Body of pancreas (tissue), 4 donors: ENCODE data around the gene PPP5C. TPM values are rescaled to one million over a fixed set of nuclear protein-coding genes. Genes with fewer than 3 reads are reported as not detected.

ENCODE experiments used
- ATAC-seq: fragments of 150-250 bp; one replicate; pipeline ENCODE4 v1.9.1; 2016
- DNase-seq, 4 donors: peaks; one replicate each; pipeline ENCODE4 v3.0.0-alpha.2; 2019
- H3K27ac ChIP-seq, 4 donors: fragments of 200-600 bp; sonication (generic); 1 replicate in 3 of 4; 2 replicates in 1 of 4; pipeline versions ENCODE4 v1.5.1 to v1.6.1; 2016 to 2019; ENCODE audit warnings: mild to moderate bottlenecking in 1 of 4, mixed read lengths in 1 of 4, moderate library complexity in 1 of 4
- H3K27me3 ChIP-seq, 2 donors: fragments of 200-600 bp; sonication (generic); one replicate each; pipeline ENCODE4 v1.6.0; 2016; ENCODE audit warnings: mild to moderate bottlenecking in 1 of 2
- H3K36me3 ChIP-seq, 2 donors: fragments of 200-600 bp; sonication (generic); replicated peaks in 1 of 2; 2 replicates each; pipeline ENCODE4 v1.5.1; 2016; ENCODE audit warnings: low read depth in 2 of 2; ENCODE audit not compliant: insufficient read depth in 1 of 2
- H3K4me1 ChIP-seq: fragments of 200-600 bp; sonication (generic); one replicate; pipeline ENCODE4 v1.6.0; 2016
- H3K4me3 ChIP-seq, 2 donors: fragments of 200-600 bp; sonication (generic); 1 replicate in 1 of 2; 2 replicates in 1 of 2; pipeline ENCODE4 v1.5.1; 2016 to 2019
- H3K9me3 ChIP-seq, 3 donors: fragments of 200-600 bp; sonication (generic); 1 replicate in 2 of 3; 2 replicates in 1 of 3; pipeline ENCODE4 v1.5.1; 2016
- CTCF ChIP-seq, 7 experiments: fragments of 450-650 bp in 4 of 7; fragments of 200-600 bp in 3 of 7; sonication (generic) in 3 of 7; IDR thresholded peaks; one replicate each; pipeline ENCODE4 v1.5.1; 2016 to 2019; ENCODE audit warnings: antibody characterized with exemption in 7 of 7
- POLR2A ChIP-seq, 3 donors: fragments of 450-650 bp; IDR thresholded peaks; one replicate each; pipeline ENCODE4 v1.6.1; 2016; ENCODE audit warnings: antibody characterized with exemption in 3 of 3, mild to moderate bottlenecking in 2 of 3
- WGBS, 2 donors: methylation state at CpG; one replicate each; pipeline ENCODE4 v1.1.5; 2017; 5-methylcytosine and 5-hydroxymethylcytosine counted together
- intact Hi-C: fragments of 100-400 bp; cut with DNase I; formaldehyde crosslinking; loops from one replicate; pipeline ENCODE4 v1.15.1; 2023
- total RNA-seq, 2 donors: library from RNA; depleted of rRNA; stranded (reverse); fragments of >200 nt; gene quantifications; one replicate each; pipeline ENCODE4 v1.1.0, GENCODE V29; 2016

PPP5C gene
- total RNA-seq, 2 donors from 2014 or later: 31.1 to 77.5 TPM

GRCh38 chr19:46420056-46420455, 73.2 kb downstream of the PPP5C start:
- H3K4me3 ChIP-seq: no peak overlapping the region
- peaks cover 15% of the 10 kb centered on the region for H3K4me1 ChIP-seq
- H3K27ac ChIP-seq: no peak overlapping the region
- no peaks in the 10 kb centered on the region for H3K36me3 ChIP-seq
- no peaks in the 10 kb centered on the region for H3K27me3 ChIP-seq
- H3K9me3 ChIP-seq: no peaks in the 10 kb centered on the region
- DNase-seq (no peak), ATAC-seq (no peak)
- intact Hi-C loops: no loop called here
- TF ChIP-seq CTCF (IDR thresholded peaks at IDR 0.05) (no peak), POLR2A (IDR thresholded peaks at IDR 0.05) (no peak)
- 88 to 89% methylated on average over 7 of the region's 7 CpGs for WGBS, 2 donors

- Histone ChIP-seq H3K36me3 (no peaks in the 10 kb centered on the region), H3K27me3 (no peaks in the 10 kb centered on the region), H3K4me1 (peaks cover 15% of the 10 kb centered on the region), H3K9me3 (no peaks in the 10 kb centered on the region), H3K27ac (no peak overlapping the region), H3K4me3 (no peak overlapping the region)
- 62 to 86% methylated on average over 1 to 2 of the region's 2 CpGs for WGBS, 2 donors
- DNase-seq (no peak), ATAC-seq (no peak)
- intact Hi-C loops: no loop called here
- no peak for TF ChIP-seq CTCF (IDR thresholded peaks at IDR 0.05)
- TF ChIP-seq POLR2A (IDR thresholded peaks at IDR 0.05): no peak
These were observed 75.5 kb downstream of the PPP5C start for GRCh38 chr19:46422344-46422743.

- no peaks in the 10 kb centered on the region for H3K9me3 ChIP-seq
- H3K4me3 ChIP-seq: no peak overlapping the region
- no peaks in the 10 kb centered on the region for H3K36me3 ChIP-seq
- no peak for DNase-seq
- no peak for ATAC-seq
- H3K27me3 ChIP-seq: no peaks in the 10 kb centered on the region
- 75 to 80% methylated on average over 5 of the region's 5 CpGs for WGBS, 2 donors
- H3K4me1 ChIP-seq: peaks cover 15% of the 10 kb centered on the region
- H3K27ac ChIP-seq: no peak overlapping the region
- intact Hi-C loops: no loop called here
- TF ChIP-seq CTCF (IDR thresholded peaks at IDR 0.05): no peak
- TF ChIP-seq POLR2A (IDR thresholded peaks at IDR 0.05): no peak
These were observed 76.3 kb downstream of the PPP5C start for GRCh38 chr19:46423188-46423587.

- H3K27ac ChIP-seq: peak overlapping the region in 3 of 4 donors; percentile 51 to 83 (median 71)
- no peaks in the 10 kb centered on the region for H3K27me3 ChIP-seq
- WGBS, 2 donors: 0 to 1% methylated on average over 7 to 10 of the region's 10 CpGs
- intact Hi-C loops: no loop called here
- peak; percentile 74 for ATAC-seq
- no peaks in the 10 kb centered on the region for H3K36me3 ChIP-seq
- no peaks in the 10 kb centered on the region for H3K9me3 ChIP-seq
- peak; percentile 50 to 71 (median 66) for DNase-seq
- H3K4me3 ChIP-seq: peak overlapping the region in 1 of 2 donors; percentile 71
- TF ChIP-seq POLR2A (IDR thresholded peaks at IDR 0.05): no peak
- no peak for TF ChIP-seq CTCF (IDR thresholded peaks at IDR 0.05)
- H3K4me1 ChIP-seq: peaks cover 15% of the 10 kb centered on the region
These were observed 79.2 kb downstream of the PPP5C start for GRCh38 chr19:46426035-46426505.

GRCh38 chr19:46426506-46427162, 79.7 kb downstream of the PPP5C start:
- intact Hi-C loops: no loop called here
- Histone ChIP-seq H3K4me1 (peaks cover 15% of the 10 kb centered on the region), H3K27ac (peak overlapping the region in 3 of 4 donors; percentile 51 to 83 (median 71)), H3K4me3 (peak overlapping the region in 1 of 2 donors; percentile 71), H3K9me3 (no peaks in the 10 kb centered on the region), H3K36me3 (no peaks in the 10 kb centered on the region), H3K27me3 (no peaks in the 10 kb centered on the region)
- ATAC-seq (peak; percentile 90), DNase-seq (peak; percentile 84 to 90 (median 89))
- 1 to 8% methylated on average over 8 to 32 of the region's 32 CpGs for WGBS, 2 donors
- TF ChIP-seq POLR2A (IDR thresholded peaks at IDR 0.05) (no peak), CTCF (IDR thresholded peaks at IDR 0.05) (no peak)
